HG03469 (cell line): Measurements from ENCODE around the gene ANO3.
"Not testable (repeated sequence)": the region's sequence is repeated elsewhere in the genome, so short reads cannot be mapped to it uniquely, and the experiment has no call there.

Experiments
- ATAC-seq: cut with Tn5 transposase; IDR thresholded peaks from one replicate; pipeline ENCODE4 v1.9.1; 2021; ENCODE audit warnings: mild to moderate bottlenecking, moderate library complexity, moderate number of reproducible peaks; ENCODE audit not compliant: unreplicated experiment

Gene ANO3

DNA sequence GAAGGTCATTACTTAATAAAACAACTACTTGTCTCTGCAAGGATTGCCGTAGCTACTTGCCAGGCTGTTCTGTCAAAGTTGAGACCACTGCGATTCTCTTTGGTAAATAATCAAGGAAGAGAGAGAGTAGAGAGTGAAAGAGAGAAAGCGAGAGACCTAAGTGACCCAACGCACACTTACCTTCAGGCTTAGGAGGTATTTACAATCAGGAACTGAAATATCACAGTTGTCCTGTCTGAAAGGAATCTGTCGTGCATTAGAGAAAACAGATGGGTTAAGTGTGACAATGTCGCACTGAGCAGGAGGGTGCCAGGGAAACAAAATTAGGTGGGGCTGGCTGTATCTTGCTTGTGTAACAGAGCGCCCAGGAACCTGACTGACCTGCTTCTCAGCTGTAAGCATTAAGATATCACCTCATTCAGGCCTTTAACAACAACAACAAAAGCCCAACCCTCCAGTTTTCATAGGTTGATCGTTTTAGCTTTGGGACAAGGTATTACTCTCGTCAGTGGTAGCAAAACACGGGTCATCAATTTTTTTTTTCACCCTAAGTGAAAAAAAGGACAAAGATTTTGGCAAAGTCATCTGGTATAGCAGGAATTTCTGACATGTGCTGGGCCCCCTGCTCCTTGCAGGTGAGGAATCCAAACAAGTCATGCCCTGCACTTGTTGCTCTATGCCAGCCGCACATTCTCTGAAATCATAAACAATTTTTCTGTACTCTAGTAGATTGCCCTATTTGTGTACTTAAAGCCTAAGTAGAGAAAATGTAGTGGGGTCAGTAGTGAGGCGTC lies 240.1 kb downstream of the ANO3 start, which contains the start of gene MUC15:
Gene MUC15, minus strand, starts transcription at position 403 of the 794 bp plus-strand sequence. CDS start 5,169 bp downstream, outside the sequence.
- ATAC-seq, result no peak

DNA sequence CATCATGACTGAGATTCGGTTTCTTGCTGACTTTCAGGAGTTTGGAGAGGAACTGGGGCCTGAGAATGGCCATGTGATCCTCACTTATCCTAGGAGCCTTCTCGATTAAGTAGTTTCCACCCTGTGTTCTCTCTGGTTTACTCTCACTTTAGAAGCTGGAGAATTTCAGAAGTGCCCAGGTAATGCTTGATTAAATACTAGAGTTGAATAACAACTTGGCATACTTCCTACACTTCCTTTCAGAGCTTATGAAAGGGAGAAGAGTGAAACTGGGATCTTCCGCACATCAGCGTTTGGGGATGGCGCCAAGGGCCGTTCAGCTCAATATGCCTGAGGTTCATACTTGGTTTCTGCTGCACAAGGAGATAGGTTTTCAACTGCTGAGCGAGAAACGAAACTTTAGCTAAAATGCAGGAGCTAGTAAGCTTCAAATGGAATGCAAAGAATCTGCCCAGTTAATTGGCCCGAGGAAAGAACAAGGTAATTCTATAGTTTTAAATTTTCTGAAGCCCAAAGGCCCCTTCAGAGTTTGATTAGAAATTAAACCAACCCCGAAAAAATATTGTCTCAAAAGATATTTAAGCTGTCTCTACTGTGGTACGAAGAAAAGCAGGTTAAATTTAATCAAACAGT lies 241.0 kb downstream of the ANO3 start:
- ATAC-seq, result no peak

DNA sequence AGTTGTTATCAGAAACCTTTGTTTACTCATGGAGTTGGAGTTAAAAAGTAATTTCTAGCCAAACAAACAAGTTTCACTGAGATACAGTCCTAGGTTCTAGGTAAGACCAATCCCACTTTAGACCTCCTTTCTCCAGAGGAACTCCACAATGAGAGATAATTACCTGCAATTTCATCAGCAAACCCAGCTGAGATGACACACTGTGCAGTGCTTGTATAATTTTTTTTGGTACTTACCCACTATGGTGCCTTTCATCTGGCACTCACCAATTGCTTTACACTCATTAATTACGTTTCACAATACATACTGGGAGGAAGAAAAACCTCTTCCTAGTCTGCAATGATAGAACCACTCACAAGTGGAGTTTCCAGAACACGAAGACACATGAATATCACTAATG lies 242.0 kb downstream of the ANO3 start:
- ATAC-seq, result no peak

DNA sequence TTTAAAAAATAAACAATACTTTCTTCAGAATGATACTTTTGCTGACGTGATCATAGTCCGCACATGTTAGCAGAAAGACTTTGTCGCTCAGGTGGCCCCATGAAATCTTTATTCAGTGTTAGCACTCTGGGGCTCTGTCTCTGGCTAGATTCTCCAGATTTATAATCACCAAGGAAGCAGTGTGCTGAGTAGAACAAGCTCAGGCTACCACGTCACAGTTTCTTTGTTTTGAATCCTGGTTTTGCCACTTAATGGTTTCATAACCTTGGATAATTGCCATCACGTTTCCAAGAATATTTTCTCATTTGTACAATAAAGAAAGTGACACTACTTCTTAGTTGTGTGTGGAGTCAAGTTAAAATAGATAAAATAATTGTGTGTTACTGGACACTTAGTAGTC lies 244.0 kb downstream of the ANO3 start:
- no peak for ATAC-seq

DNA sequence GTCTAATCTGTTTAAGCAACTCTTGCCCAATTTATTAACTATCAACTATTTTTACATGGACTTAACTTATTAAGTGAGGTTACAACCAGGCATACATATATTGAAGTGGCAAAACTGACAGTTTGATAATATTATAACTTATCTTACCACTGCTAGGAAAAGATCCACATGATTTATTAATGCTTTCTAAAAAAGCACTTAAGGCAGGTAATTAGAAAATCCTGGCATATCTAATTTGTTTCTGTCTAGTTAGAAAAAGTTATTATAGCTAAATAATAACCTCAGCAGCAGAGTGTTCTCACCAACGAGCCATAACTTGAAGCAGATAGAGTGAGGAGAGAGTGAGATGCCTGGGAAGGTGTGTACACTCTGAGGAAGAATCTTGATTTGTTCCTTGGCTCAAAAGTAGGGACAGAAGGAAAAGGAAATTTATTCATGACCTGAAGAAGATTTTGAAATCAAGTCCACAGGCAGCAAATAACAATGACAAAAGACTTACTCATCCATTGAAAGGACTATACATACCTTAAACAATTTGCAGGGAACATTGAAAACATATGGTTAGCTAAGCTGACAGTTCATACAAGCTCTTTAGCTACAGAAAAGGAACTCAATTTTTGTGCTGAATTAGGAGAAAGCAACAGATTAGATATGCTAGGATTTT lies 247.2 kb downstream of the ANO3 start:
- no peak for ATAC-seq

DNA sequence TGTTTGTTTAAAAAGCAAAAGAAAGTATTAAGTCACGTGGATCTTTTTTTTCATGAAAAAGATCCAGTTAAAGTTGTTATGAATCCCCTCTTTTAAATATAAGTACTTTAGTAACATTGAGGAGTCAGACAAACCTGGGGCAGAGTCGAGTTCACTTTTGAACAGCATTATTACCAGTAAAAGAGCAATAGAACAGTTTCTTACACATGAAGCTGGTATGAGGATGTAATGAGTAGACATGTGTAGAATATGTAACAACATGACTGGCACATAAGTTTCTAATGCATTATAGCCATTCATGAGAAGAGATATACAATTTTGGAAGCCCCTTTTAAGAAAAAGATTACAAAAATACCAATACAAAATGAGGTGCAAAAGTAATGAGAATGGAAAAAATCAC lies 247.8 kb downstream of the ANO3 start:
- ATAC-seq, result no peak

DNA sequence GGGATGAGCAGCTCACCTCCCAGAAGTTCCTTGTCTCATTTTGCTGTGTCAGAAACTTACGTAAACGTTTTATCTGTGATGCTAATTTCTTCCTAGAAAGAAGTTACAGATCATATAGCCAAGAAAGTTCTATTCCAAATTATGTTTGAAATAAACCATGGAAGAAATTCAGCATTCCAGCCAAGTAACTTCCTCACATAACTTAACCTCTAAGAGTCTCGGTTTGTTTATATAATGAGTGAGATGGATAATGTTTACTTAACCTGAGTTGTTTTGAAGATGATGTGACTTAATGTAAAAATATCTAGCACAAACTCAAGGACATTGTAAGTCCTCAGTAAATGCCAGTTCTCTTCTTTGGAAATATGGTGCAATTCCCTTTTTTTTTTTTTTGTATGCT lies 249.0 kb downstream of the ANO3 start:
- no peak for ATAC-seq

DNA sequence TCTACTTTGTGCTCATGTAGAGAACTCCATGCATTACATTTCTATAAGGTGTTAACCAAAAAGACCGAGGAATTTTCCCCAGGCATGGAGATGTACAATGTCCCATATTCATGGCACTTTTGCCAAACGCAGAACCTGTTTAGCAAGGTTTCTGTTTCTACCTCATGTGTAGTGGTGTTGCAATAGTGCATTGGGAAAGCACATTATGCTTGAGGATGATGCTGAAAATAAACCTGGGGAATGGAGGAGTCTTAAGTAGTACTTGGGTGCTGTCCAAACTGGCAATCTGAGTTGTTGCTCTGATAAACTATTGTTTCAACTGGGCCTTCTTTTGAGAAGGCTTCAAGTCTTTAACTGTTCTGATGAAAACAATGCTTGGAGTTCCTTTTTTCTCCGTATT lies 251.6 kb downstream of the ANO3 start:
- no peak for ATAC-seq

DNA sequence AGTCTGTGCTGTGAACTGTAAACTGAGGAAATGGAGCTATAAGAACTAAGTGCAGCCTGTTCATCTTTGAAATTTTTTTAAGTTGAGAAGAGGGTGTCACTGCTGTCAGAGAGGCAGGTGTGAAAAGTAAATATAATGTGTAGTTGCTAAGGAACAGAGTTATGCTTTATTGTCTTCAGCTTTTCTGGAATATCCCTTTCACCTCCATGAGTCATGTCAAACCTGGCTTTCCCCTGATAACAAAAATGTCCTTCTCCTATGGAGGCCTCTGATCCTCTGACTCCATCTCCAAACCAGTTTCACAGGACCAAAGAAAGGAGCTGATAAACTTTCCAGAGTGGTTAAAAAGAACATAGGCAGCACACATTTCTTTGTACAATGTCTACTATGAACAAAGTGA lies 252.9 kb downstream of the ANO3 start:
- no peak for ATAC-seq

DNA sequence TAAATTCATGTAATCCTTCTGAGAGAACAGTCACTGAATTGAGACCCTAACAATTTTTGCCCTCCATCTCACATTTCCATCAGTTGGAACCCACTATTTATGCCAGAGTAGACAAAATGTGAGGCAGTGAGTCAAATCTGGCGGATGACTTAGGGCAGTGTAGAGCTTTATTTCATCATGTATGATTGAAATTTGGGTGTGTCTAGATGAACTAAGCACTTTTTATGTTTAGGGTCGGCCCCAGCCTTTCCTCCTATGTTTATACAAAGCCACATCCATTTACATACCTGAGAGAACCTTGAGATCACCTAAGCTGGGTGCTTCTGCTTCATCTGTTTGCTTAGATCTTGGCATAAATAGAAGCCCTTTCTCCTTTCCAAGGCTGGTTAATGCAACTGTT lies 255.1 kb downstream of the ANO3 start:
- ATAC-seq, result no peak

DNA sequence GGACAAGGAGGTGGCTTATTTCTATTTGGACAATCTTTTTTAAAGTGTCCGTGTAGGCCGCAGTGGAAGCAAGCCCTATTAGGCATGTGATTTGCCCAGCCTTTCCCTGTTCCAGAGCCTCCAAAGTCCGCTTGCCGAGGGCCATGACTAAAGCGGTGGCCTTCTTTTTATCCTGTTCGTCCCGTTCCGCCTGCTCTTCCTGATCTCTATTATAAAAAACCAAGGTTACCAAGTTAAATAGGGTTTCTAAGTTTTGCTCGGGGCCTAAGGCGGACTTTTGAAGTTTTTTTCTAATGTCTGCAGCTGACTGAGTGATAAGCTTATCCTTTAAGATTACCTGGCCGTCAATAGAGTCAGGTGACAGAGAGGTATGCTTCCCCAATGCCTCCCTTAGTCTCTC lies 261.8 kb downstream of the ANO3 start:
- no peak for ATAC-seq

DNA sequence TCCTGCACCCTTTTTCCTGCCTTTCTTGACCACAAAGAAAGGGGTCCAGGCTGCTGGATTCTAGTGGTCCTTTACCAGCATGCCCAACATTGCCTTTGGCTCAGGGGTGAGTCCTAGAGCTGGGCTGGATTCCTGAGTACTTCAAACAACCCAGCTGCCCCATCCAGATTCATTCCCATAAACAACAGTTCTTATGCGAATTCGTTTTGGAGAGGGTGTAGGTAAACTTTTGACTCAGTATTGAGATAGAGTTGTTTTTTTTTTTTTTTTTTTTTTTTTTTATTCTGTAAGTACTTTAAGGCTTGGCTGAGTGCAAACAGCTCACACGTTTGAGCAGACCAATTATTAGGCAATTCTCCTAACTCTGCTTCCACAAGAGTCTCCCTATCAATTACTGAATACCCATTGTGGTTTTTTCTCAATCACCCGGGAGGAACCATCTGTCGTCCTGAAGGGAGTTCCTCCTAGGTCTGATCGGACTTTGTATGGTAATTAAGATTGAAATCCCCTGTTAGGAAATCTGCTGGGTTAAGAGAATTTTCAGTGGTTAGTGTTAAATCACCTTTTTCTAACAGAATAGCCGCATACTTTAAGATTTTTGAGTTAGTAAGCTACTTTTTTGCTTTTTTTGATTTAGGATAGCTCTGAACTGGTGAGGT lies 263.4 kb downstream of the ANO3 start:
- ATAC-seq, result not testable (repeated sequence)

DNA sequence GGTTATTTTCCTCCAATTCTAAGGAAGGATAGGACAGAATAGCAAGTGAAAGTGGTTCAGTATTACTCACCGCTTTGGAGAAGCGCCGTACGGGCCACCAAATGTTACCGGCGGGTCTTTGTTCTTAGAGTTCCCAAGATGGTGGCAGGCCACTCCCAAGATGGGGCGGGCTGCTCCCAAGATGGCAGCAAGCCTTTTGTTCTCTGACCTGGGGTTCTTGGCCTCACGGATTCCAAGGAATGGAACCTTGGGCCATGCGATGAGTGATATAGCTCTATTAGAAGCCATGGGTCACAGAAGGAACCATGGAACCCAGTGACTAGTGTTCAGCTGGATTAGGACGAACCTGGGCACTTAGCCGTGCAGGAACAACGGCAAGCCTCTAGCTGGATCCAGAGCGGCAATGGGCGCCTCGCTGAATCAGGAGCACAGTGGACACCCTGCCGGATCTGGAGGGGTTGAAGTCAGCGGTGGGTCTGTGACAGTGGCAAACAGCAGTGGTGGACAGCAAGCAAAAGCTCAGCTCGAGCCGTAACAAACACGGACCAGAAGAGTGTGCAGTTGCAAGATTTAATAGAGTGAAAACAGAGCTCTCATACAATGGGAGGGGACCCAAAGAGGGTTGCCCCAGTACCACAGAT lies 265.2 kb downstream of the ANO3 start:
- ATAC-seq, result not testable (repeated sequence)

DNA sequence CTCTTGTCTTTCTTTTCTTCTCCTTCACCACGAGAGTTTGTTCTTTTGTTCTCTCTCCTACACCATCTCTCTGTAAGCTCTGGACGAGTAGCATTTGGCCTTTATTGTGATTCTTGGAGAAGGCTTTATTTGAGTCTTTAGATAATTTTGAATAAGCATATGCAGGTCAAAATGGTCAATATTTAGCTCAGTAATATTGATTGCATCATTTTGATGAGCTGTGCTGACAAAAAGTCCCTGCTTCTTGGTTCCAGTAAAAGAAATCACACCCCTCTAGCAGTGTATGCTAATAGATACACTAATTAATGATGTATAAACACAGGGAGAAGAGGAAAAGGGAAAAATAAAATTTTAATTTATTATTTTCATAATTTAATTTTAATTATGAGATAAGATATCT lies 266.0 kb downstream of the ANO3 start:
- no peak for ATAC-seq

DNA sequence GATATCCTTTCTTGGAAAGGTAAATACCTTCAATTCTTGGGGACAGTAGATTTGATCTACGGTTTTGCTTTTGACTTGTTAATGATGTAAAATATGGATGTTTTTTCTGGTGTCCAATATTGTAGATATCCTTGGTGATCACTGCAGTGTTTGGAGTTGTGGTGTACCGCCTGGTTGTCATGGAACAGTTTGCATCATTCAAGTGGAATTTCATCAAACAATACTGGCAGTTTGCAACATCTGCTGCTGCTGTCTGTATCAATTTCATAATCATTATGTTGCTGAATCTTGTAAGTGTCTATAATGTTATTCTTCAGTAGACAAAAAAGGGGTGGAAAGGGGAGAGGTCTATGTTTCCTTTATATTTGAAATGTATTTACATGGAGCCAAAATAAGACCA lies 267.5 kb downstream of the ANO3 start:
- no peak for ATAC-seq

DNA sequence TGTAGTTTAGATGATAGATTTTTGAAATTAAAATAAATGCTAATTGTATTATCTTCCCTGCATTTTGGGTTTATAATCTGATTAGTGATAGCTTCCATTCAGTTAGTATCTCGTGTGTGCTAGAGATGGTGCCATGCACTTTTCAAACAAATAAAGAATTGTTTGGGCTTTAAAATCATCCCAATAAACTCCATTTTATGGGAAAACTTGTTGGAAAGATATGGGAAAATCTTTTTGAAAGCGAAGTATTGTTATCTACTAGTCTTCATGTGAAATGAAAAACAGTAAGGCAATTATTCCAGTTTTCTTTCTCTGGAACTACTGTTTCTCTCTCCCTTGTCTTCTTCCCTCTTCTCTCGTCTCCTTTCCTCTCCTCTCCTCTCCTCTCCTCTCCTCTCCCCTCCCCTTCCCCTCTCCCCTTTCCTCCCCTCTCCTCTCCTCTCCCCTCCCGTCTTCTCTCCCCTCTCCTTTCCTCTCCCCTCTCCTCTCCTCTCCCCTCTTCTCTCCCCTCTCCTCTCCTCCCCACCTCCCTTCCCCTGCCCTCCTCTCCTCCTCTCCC lies 268.0 kb downstream of the ANO3 start:
- no peak for ATAC-seq

DNA sequence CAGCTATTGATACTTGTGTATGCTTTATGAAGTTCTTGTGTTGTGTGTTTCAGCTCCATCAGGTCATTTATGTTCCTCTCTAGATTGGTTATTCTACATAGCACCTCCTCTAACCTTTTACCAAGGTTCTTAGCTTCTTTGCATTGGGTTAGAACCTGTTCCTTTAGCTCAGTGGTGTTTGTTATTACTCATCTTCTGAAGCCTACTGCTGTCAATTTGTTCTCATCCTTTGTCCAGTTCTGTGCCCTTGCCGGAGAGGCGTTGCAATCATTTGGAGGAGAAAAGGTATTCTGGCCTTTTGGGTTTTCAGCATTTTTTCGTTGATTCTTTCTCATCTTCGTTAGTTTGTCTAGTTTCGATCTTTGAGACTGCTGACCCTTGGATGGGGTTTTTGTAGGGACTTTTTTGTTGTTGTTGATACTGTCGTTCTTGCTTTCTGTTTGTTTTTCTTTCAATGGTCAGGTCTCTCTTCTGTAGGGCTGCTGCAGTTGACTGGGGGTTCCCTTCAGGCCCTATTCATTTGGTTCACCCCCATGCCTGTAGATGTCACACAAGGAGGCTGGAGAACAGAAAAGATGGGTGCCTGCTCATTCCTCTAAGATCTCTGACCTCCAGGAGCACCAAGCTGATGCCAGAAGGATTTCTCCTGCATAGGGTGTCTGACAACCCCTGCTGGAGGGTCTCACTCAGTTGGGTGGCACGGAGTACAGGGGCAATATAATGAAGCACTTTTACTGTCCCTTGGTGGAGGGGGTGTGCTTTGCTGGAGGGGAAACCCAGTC lies 276.0 kb downstream of the ANO3 start:
- ATAC-seq, result no peak

DNA sequence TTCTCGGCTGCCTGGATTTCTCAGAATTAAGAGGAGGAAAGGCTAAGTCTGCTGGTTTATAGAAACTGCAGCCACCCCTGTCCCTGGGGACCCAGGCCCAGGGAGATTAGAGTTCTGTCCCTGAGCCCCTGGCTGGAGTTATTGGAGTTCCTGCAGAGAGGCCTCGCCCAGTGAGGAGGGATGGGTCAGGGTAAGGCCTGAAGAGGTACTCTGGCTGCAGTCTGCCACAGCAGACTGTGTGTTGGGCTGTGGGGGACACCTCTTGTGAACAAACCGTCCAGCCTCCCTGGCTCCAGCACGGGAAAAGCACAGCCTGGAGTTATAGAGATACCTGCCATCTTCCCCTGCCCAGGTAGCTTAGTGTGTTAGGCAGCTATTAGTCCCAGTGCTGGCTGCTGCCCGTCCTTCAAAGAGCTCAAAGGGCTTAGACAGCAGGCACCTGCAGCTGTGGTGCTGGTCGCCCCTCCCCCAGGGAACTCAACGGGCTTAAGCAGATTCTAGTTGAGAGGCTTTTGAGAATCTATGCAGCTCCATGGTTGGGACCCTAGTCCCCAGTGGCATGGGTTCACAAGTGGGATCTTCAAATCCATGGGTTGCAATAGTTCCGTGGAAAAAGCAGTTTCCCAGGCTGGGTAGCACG lies 276.7 kb downstream of the ANO3 start:
- no peak for ATAC-seq

DNA sequence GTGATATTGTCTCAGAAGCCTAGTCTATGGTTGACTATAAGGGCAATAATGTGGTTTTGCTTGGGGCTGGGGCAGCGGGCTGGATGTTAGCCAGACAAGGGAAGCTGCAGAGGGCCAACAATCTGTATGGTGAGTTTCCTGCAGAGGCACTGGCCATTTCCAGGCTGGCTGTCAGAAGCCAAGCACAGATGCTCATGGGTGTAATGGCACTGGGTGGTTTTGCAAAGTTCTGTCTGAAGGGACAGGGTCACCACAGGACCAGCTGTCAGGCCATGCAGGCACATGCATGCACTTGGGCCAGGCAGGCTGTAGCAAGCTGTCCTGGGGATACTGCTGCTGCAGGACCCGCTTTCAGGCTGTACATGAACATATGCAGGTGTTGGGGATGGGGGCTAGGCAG lies 281.8 kb downstream of the ANO3 start:
- ATAC-seq, result no peak
